Smooth muscle cell (in vitro differentiated cells): ENCODE data around the gene LRP2. TPM values are rescaled to one million over a fixed set of nuclear protein-coding genes. Genes with fewer than 3 reads are reported as not detected.
A peak's percentile ranks its signal among the peaks of the same experiment; 100 is the strongest.
"Not testable (repeated sequence)": the region's sequence is repeated elsewhere in the genome, so short reads cannot be mapped to it uniquely, and the experiment has no call there.

ENCODE experiments used
- DNase-seq: peaks from one replicate; lab custom pipeline; 2025; ENCODE audit not compliant: unreplicated experiment; lab: John Stamatoyannopoulos, UW
- H2AFZ ChIP-seq: fragments of 200-600 bp; sonication (generic); 2 replicates; pipeline ENCODE4 v1.6.0; 2016; ENCODE audit warnings: antibody characterized with exemption, low read depth, mild to moderate bottlenecking
- H3F3A ChIP-seq: fragments of 200-600 bp; sonication (generic); 2 replicates; pipeline ENCODE4 v1.6.0; 2017; ENCODE audit warnings: antibody characterized with exemption, low read depth
- H3K27ac ChIP-seq: fragments of 200-600 bp; sonication (generic); 2 replicates; pipeline ENCODE4 v1.5.1; 2016; ENCODE audit warnings: low read depth, mild to moderate bottlenecking
- H3K27me3 ChIP-seq: fragments of 200-600 bp; sonication (generic); 2 replicates; pipeline ENCODE4 v1.6.1; 2016; ENCODE audit warnings: low read depth, mild to moderate bottlenecking
- H3K36me3 ChIP-seq: fragments of 200-600 bp; sonication (generic); 2 replicates; pipeline ENCODE4 v1.5.1; 2016; ENCODE audit warnings: low read depth
- H3K4me1 ChIP-seq: fragments of 200-600 bp; sonication (generic); 2 replicates; pipeline ENCODE4 v1.5.1; 2016; ENCODE audit warnings: low read depth
- H3K4me2 ChIP-seq: fragments of 200-600 bp; sonication (generic); 2 replicates; pipeline ENCODE4 v1.6.0; 2016; ENCODE audit warnings: mild to moderate bottlenecking
- H3K4me3 ChIP-seq: fragments of 200-600 bp; sonication (generic); 2 replicates; pipeline ENCODE4 v1.5.1; 2016; ENCODE audit warnings: mild to moderate bottlenecking
- H3K79me2 ChIP-seq: fragments of 200-600 bp; sonication (generic); 2 replicates; pipeline ENCODE4 v1.6.0; 2016; ENCODE audit warnings: low read depth, mild to moderate bottlenecking
- H3K9ac ChIP-seq: fragments of 200-600 bp; sonication (generic); 2 replicates; pipeline ENCODE4 v1.6.0; 2016; ENCODE audit warnings: low read depth
- H3K9me3 ChIP-seq: fragments of 200-600 bp; sonication (generic); replicated peaks from 2 replicates; pipeline ENCODE4 v1.5.1; 2016; ENCODE audit warnings: low read depth
- H4K20me1 ChIP-seq: fragments of 200-600 bp; sonication (generic); 2 replicates; pipeline ENCODE4 v1.6.0; 2016; ENCODE audit warnings: low read depth
- CTCF ChIP-seq: fragments of 200-600 bp; sonication (generic); IDR thresholded peaks from 2 replicates; pipeline ENCODE4 v1.5.1; 2017; ENCODE audit warnings: borderline replicate concordance, mild to moderate bottlenecking, antibody characterized with exemption; ENCODE audit not compliant: insufficient read depth, poor library complexity, severe bottlenecking
- WGBS: methylation state at CpG from one replicate; pipeline ENCODE4 v1.1.7; 2016; ENCODE audit warnings: low lambda C conversion rate; 5-methylcytosine and 5-hydroxymethylcytosine counted together
- polyA plus RNA-seq: library from polyadenylated mRNA; unstranded; fragments of >200 nt; fragmentation: Nextera tagmentation; extraction: Ambion mirVana; gene quantifications from 2 replicates; pipeline ENCODE4 v1.2.1, GENCODE V29; 2016
- total RNA-seq: library from RNA; depleted of rRNA; stranded (reverse); fragments of >200 nt; gene quantifications from 2 replicates; pipeline ENCODE4 v1.2.3, GENCODE V29; 2014

The LRP2 gene
- 0.76 and 2.7 TPM in 2 replicates for total RNA-seq
- not detected in 2 replicates for polyA plus RNA-seq

DNA sequence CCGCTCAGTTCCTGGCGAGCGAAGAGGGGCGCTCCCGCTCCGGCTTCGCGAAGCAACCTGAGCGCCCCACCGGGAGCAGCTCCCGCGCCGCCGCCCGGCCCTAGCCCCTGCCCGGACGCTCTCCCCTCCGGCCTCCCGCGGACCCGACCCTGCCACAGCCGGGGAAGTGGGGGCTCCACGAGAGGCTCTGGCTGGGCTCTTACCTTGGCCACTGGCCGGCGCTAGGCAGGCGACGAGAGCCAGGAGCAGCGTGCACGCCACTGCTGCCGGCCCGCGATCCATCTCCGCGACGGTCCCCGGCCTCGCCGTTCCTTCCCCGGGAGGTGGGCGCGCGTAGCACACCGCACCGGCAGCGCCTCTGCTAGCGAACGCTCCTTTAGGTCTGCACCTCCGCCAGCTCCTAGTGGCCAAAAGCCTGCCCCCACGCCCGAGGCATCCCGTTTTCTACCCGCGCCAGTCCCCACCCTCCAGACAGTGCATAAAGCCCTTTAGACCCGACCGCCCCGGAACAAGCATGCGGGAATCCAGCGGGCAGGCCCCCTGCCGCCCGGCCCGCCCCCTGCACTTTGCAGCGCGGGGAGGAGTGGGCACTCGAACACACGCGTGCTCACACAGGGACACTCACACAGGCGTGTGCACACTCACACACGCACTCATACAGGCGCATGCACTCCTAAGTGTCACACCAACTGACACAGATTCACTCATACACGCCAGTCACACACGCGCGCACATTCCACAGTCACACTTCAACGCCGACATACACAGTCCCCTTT, at the start of gene LRP2:
Gene LRP2, minus strand, starts transcription at position 417 of the 776 bp plus-strand sequence. Its CDS starts 135 bp downstream, at position 282.
- Histone ChIP-seq H3K27me3 (peaks cover 92% of the 10 kb centered on the region), H3K79me2 (no peaks in the 10 kb centered on the region), H3K4me3 (peak within 1 kb of the TSS; percentile 68), H4K20me1 (no peaks in the 10 kb centered on the region), H3K36me3 (no peaks in the 10 kb centered on the region), H3K27ac (no peak within 1 kb of the TSS), H3F3A (no peaks in the 10 kb centered on the region), H2AFZ (no peak within 1 kb of the TSS), H3K9me3 (no peaks in the 10 kb centered on the region), H3K9ac (no peak within 1 kb of the TSS), H3K4me2 (peak within 1 kb of the TSS; percentile 97), H3K4me1 (peaks cover 34% of the 10 kb centered on the region)
- TF ChIP-seq CTCF, result no peak
- 2% methylated on average over 66 of the region's 75 CpGs for WGBS
- DNase-seq, result no peak

DNA sequence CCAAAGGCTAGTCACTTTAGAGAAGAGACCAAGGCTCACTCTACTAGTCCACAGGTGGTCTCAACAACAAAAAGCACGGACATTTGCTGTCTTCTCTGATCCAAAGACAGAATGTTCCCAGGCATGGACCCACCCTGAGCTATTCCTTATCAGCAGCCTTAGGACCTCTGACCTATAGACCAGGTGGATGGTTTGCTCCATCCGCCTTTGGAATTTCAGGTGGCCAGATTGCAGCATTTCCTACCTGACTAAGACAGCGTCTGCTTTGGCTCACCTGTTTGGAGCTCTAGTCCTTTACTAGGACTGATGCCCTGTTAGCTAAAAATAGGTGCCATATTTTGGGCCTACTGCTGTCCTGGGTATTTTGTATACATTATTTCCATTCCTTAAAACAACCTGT, 44.6 kb upstream of the LRP2 start:
- no peak for TF ChIP-seq CTCF
- 75% methylated on average over 3 of the region's 3 CpGs for WGBS
- Histone ChIP-seq H4K20me1 (no peaks in the 10 kb centered on the region), H3F3A (no peaks in the 10 kb centered on the region), H3K4me2 (no peak overlapping the region), H3K9me3 (no peaks in the 10 kb centered on the region), H3K4me3 (no peak overlapping the region), H3K27me3 (no peaks in the 10 kb centered on the region), H3K36me3 (no peaks in the 10 kb centered on the region), H3K9ac (no peak overlapping the region), H3K79me2 (no peaks in the 10 kb centered on the region), H3K27ac (no peak overlapping the region), H3K4me1 (no peaks in the 10 kb centered on the region), H2AFZ (no peak overlapping the region)
- no peak for DNase-seq

DNA sequence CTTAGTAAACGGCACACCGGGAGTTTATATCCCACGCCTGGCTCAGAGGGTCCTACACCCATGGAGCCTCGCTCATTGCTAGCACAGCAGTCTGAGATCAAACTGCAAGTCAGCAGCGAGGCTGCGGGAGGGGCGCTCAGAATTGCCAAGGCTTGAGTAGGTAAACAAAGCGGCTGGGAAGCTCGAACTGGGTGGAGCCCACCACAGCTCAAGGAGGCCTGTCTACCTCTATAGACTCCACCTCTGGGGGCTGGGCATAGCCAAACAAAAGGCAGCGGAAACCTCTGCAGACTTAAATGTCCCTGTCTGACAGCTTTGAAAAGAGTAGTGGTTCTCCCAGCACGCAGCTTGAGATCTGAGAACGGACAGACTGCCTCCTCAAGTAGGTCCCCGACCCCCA, 37.2 kb upstream of the LRP2 start:
- H3F3A ChIP-seq, H3K79me2 ChIP-seq, DNase-seq, H3K36me3 ChIP-seq, H3K9me3 ChIP-seq, H2AFZ ChIP-seq, H3K27ac ChIP-seq, H3K9ac ChIP-seq, H3K4me3 ChIP-seq, H4K20me1 ChIP-seq, H3K4me2 ChIP-seq, H3K27me3 ChIP-seq: not testable (repeated sequence)
- peaks cover 12% of the 10 kb centered on the region for H3K4me1 ChIP-seq
- 94% methylated on average over 13 of the region's 13 CpGs for WGBS

DNA sequence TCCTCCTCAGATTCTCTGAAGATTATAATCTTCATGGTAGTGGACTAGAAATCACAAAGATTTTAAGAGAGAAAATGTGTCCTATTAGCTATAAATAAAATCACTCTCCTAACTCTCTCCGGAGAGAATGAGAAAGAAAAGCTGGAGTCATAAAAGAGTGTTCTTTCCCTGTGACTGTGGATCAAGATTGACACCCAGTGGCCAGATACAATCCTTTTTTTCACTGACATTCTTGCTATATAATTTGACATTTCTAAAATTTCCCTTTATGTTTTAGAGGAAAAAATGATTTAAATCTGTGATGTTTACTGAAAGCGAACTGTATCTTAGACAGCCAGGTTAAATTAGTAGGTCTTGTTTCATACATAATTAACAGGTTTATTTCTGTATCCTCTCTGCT, 35.4 kb upstream of the LRP2 start:
- H3F3A ChIP-seq, result no peaks in the 10 kb centered on the region
- no peaks in the 10 kb centered on the region for H3K27me3 ChIP-seq
- no peak overlapping the region for H3K9ac ChIP-seq
- H3K9me3 ChIP-seq, result no peaks in the 10 kb centered on the region
- H3K4me1 ChIP-seq, result peaks cover 22% of the 10 kb centered on the region
- no peaks in the 10 kb centered on the region for H3K36me3 ChIP-seq
- no peaks in the 10 kb centered on the region for H4K20me1 ChIP-seq
- H3K4me3 ChIP-seq, result no peak overlapping the region
- no peak overlapping the region for H3K4me2 ChIP-seq
- H2AFZ ChIP-seq, result no peak overlapping the region
- 61% methylated on average over 2 of the region's 2 CpGs for WGBS
- H3K27ac ChIP-seq, result no peak overlapping the region
- H3K79me2 ChIP-seq, result no peaks in the 10 kb centered on the region
- DNase-seq, result no peak
- TF ChIP-seq CTCF, result peak; percentile 23
